Dermis microvascular lymphatic vessel endothelial cell (primary cell): ENCODE data around the gene BMPR1B. TPM values are rescaled to one million over a fixed set of nuclear protein-coding genes. Genes with fewer than 3 reads are reported as not detected.

Experiments
- DNase-seq, 2 donors: peaks; one replicate each; pipeline versions ENCODE4 v3.0.0 to v3.0.0-alpha.2; 2010; ENCODE audit warnings: low read depth in 2 of 2
- total RNA-seq: library from RNA; depleted of rRNA; stranded (reverse); fragments of >200 nt; gene quantifications from 2 replicates; pipeline ENCODE4 v1.2.1, GENCODE V29; 2014

Gene BMPR1B
- total RNA-seq, 1 donor from 2014 or later = 0.51 TPM

DNA sequence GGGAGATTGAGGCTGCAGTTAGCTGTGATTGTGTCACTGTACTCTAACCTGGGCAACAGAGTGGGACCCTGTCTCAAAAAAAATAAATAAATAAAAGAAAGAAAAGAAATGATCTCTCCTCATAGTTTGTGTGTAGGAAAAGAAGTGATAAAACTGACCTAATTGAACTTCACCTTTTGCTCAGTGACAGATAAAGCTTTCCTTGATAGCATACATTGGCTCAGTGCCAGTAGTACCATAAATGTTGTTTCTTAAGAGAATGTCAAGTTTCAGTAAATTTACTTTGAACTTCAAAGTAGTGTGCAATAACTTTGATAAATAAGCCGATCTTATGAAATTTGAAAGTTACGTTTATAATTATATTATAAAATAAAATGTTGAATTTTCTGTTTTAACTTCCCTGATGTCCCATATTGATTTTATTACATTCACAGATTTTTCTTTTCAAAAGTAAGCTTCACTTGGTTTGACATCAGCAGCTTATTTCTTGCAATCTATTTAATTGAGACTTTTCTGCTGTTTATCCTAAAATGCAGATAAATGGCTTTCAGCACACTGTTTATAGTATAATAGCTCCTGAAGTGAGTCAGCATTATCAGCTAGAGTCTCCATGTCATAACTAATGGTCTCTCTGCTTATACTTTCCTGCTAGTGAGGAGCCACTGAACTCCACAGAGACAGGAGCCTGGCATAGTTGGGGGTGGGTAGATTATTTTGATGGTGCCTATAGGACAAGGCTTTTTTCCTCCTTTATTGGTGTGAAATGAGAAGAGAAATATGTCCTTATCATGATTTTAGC lies 330.1 kb downstream of the BMPR1B start:
- DNase-seq = no peak

DNA sequence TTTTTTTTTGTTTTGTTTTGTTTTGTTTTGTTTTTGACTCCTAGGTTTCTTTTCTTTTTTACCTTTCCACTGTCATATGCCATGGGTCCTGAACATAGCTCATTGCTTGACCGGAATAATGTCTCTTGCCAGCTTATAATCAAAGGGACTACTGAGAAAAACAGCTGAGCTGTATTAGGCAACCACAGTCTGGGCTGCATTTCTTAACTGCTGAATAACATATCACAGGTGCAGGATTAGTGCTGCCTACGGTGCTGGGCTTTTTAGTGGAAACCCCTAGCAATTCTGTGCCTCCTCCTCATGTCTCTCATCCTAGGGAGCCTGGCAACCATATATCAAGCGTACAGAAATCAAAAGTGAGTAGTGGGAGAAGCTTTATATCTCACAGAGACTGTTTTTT lies 333.5 kb downstream of the BMPR1B start:
- DNase-seq = no peak

DNA sequence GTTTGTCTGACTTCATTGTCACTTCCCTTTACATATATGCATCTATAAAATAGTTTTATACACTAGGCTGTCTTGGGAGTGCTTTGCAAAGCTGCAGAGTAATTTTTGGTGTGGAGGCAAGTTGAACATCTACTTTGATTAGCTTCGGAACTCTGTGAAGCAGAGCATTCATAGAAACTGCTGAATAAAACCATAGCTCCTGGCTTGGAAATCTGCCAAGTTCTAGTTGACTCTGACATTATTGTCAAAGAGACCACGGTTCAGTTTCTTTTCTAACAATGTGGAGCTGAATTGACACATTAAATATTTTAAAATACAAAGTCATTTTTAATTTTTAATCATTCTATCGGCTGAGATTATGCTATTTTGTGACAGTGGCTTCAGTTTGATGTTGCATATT lies 335.0 kb downstream of the BMPR1B start:
- DNase-seq = peak; percentile 16 to 24

DNA sequence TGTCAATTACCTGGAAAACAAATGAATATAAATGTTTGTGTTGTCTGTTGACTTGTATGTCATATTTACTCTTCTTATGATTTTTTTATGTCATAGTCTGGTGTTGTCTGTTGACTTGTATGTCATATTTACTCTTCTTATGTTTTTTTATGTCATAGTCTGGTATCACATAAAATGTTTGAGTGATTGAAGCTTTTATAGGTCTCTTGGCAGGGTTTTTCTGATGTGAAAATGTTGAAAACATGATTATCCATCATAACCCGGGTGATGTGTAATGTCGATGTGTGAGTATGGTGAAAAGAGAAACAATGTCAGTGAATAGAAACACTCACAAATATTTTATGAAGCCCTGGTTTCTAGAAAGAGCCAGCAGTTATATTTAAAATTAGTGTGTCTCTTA lies 335.7 kb downstream of the BMPR1B start:
- DNase-seq = no peak

DNA sequence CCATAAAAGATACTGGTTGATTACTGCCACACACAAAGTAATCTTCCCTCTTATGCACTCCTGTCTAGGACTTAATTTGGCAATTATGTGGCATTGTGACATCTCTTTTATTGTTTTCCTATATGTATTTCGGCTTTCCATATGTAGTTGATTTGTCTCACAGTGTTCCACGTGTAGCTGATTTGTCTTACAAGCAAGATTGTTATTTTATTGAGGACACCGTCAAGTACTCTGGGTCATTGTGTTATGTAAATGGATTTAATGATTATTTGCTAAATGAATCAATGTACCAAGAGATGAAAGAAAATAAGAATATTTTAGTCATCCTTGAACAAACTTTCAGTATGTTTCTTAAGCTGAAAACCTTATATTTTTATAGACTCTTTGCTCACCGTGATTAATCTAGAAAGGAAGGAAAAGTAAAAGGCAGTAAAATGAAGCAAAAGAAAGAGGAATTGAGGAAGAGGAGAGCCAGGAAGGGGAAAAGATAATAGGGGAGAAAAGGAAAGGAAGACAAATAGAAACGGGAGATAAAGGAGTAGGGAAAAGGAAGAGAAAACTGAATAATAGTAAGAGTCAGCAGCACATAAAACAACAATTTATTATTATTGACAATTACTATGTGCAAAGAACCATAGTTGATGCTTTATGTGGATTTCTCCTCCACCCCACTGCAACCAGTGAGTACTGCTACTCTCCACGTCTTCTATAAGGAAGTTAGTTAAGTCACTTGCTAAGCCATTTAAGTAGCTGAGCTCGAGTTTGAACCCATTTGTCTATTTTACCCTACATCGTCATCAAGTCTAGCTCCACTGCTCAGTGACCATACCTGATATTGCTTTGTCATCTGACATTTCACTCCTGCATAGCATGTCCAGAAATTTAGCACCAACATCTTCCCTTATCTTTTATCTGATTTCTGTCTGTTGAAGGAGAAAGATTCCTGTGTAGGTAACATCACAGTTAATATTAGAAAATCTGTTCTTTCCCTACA lies 336.5 kb downstream of the BMPR1B start:
- DNase-seq = no peak

DNA sequence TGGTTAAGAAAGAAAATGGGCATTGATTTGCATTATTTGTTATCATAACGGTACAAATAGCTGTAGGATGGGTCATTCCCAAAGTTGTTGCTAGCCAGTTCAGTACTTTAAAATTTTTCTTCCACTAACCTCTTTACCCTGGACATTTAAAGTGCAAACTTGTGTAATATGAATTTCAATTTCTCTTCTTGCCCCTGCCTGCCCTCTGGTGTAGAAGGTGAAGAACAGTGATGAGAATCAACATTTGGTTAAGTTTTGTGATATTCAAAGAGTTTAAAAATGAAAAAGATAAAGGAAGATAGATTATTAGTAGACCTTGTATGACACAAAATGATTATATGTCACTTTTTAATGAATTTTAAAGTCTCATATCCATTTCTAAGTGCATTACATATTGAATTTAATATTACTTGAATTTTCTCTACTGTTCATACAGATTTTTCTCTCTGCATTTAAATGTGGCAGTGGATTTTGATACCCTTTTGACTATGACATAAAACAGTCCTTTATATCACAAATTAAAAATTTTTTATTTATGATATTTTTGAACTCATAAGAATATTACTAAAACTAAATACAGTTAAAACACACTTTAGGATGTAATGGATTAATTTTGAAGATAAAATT lies 337.7 kb downstream of the BMPR1B start:
- DNase-seq = peak in 1 of 2 donors; percentile 13

DNA sequence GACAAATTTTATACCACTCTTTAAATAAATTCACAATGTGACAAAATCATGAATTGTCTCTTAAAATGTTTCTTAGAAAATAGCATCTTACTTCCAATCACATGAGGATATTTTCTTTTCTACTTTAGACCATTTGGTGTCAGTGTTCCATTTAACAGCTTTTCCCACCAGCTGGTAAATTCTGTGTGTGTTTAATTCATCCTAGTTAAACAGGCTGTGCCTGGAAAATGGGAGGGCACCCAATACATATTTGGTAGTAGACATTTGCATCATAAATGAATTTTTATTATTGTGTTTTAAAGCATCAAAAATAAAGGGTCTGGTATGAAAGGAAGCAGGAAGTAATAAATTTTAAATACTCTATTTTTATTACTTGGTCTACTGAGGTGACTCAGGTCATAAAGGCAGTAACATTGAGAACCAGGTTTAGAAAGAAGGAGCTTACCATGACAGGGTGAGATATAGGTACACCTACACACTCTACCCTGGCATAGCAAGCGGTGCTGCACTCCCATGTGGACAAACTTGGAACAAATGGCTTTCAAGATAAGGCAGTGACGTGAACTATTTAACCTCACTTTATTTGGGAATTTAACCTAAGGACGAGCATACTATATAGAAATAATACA lies 344.5 kb downstream of the BMPR1B start:
- DNase-seq = no peak

DNA sequence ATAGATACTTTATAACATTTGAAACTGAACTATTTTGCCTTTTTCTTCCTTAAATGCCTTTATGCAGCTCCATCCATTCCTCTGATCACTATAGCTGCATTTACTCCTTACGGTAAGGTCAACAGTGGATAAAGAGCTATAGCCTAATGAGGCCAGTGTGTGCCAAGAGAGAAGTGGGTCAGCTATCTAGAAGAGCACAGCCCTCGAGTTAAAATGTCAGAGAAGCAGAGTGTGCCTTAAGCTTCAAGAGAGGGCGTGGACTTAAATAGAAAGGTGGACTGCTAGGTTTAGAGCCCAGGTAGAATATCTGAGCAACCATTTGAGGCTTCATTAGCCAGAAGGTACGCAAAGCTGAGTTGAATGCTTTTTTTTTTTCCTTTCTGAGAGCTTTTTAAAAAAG lies 347.4 kb downstream of the BMPR1B start:
- DNase-seq = no peak

DNA sequence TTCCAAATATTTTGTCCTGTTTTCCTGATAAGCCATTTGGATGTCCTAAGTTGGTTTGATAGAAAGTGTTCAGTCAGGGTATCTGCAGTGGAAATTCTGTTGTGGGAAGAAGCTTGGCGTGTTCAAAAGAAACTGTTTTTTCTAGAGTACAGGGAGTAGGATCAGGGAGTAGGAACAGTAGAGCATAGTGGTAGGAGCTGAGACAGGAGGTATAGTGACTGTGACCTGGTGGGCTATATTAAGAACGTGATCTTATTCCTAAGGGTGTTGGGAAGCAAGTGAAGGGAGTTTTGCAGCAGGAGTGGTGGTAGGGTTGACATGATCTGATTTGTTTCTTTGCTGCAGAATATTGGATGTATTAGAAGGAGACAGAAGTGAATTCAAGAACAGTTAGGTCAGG lies 348.2 kb downstream of the BMPR1B start:
- DNase-seq = no peak

DNA sequence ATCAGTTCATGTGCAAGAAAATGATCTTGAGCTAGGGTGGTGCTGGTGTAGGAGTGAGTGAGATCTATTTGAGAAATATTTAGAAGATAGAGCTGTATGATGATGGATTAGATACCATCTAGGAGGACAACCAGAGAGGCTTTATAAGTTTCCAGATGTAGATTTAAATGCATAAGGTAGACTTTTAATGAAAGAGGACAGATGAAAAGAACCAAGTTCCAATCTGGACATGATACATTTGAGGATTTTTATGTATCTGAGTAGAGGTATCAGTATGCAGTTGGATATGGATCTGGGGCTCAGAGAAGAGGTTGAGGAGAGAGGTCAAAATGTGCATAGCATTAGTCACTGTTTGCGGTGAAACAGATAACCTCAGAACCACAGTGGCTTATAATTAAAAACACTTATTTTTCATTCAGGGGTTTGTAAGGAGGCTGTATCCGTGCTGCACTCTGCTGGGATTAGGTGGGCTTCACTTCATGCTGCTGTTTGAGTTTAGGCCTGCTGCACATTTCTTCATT lies 348.7 kb downstream of the BMPR1B start:
- DNase-seq = no peak

DNA sequence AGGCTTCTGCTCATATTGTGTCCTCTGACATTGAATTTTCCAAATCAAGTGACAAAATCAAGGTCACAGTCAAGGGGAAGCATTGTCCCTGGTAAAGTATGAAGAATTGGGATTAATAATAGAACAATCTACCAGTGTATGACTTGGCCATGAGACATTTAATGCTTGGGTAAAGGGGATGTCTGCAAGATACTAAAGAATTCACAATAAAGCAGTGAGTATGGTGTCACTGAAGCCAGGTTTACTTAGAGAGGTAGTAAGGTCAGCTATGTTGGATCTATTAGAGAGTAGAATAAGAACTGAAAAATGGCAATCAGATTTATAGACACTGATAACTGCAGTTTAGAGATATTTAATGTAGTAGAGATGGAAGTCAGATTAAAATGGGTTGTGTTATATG lies 349.2 kb downstream of the BMPR1B start:
- DNase-seq = no peak

DNA sequence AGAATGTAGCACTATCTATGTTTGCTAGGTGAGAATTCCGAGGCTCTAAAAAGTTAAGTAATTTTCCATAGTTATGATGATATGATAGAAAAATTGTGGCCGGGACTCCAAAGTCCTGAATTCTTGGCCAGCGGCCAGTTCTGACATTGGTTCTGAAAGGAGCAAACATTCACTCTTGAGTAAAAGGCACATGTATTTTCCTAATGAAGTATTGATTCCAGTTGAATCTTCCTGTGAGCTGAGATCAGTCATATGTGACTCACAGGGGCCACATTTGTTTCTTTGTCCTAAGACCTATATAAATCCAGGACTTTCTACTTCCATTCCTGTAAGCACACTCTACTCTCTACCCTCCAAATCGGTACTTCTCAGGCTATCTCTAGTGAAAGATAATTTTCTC lies 349.9 kb downstream of the BMPR1B start:
- DNase-seq = peak in 1 of 2 donors; percentile 7

DNA sequence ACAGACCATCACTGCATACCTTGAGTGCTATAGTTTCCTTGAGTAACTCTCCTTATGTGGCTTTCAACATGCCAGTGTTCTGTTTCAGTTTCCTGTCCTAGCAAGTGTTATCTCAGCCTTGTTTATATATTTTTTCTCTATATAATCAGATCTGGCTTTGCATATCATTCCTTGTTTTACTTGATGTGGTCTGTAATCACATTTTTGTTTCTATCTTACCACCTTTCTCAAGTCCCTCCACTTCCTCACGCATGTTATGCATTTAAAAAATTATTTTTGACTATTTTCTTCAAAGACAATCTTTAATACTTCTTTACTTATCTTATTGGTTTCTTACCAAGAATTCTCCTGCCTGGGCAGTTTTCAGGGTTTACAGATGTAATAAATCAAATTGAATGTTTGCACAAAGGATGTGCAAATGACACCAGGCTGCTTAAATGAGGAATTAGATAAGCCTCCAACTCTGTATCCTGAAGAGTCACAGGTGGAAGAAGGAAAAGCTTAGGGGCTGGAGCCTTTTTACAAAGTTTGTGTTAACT lies 351.2 kb downstream of the BMPR1B start:
- DNase-seq = no peak

DNA sequence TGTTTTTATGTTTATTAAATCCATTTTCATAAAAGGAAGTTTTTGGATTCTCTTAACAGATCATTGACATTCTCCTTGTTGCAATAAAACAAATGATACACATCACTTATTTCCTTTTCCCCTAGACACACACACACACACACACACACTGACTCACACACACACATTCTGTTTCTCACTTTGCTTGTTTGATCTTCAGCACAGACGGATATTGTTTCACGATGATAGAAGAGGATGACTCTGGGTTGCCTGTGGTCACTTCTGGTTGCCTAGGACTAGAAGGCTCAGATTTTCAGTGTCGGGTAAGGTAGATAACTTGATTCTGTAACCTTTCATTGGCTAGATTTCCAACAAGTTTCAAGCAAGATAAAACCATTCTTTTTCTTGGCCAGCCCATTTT lies 356.8 kb downstream of the BMPR1B start:
- DNase-seq = no peak

DNA sequence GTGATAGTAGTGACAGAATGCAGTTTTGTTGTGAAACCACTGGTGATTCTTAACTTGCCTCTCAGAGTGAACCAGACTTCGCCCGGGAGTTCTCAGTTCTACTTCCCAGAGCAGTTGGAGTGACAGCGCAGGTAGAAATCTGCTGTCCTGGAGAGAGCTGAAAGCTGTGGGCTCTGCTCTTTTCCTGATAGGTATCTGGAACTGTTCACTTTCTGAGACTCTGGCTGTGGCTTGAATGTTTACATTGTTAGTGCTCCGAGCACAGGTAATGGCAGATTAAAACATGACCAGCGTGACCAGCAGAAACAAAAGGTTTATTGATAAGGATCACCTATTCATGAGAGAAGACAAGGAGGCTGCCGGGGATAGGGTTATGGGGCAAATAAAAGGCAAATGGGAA lies 360.7 kb downstream of the BMPR1B start:
- DNase-seq = no peak

DNA sequence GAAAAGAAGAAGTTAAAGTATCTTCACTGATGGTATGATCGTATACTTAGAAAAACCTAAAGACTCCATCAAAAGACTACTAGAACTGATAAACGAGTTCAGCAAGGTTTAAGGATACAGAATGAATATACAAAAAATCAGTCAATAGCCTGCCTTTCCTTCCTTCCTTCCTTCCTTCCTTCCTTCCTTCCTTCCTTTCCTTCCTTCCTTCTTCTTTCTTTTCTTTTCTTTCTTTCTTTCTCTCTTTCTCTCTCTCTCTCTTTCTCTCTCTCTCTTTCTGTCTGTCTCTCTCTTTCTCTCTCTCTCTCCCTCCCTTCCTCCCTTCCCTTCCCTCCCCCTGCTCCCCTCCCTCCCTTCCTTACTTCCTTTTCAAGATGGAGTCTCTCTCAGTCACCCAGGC lies 362.7 kb downstream of the BMPR1B start:
- no peak for DNase-seq

DNA sequence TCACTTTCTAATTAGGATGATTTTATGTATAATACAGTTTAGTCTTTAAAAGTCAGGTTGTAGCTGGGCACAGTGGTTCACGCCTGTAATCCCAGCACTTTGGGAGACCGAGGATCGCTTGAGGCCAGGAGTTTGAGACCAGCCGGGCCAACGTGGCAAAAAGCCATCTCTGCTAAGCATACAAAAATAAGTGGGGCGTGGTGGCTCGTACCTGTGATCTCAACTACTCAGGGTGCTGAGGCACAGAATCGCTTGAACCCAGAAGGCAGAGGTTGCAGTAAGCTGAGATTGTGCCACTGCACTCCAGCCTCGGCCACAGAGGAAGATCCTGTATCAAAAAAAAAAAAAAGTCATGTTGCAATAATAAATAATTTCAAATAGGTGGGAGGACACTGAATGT lies 364.2 kb downstream of the BMPR1B start:
- DNase-seq = no peak

DNA sequence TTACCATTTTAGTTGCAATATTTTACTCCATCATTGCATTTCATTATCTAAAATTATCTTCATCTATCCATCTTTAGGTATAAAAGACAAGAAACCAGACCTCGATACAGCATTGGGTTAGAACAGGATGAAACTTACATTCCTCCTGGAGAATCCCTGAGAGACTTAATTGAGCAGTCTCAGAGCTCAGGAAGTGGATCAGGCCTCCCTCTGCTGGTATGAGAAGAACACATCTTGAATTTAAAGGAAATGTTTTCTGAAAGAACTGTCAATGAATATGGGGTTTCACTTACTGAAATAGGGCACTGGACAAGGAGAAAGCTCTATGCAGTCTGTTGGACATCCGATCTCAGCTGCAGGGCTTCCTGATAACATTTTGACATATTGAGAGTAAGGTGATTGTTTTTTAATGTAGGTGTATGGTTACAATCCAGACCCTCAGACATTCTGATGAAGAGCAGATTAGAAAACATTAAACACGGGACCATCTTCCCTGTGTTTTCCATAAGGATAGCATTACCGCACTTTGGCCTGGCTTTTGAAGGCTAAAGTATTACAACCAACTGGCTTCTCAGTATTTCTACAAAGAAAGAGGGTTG lies 367.2 kb downstream of the BMPR1B start:
- DNase-seq = peak in 1 of 2 donors; percentile 60

DNA sequence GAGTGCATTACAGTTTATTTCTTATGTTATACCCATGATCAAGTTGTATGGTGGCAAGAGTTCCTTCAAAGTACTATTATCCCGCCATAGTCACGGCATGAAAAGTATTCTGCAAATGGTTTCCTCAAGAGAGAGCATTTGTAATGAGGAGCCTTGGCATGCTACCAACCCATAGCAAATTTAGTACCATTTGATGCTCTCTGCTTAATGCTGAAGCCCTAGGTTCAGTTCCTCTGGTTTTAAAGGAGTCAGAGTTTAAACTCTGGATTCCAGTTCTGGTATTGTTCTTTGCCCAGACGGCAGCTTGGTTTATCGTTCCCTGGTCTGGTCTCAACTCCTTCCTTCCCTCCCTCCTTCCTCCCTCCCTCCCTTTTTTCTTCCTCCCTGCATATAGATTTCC lies 371.3 kb downstream of the BMPR1B start:
- DNase-seq = no peak

DNA sequence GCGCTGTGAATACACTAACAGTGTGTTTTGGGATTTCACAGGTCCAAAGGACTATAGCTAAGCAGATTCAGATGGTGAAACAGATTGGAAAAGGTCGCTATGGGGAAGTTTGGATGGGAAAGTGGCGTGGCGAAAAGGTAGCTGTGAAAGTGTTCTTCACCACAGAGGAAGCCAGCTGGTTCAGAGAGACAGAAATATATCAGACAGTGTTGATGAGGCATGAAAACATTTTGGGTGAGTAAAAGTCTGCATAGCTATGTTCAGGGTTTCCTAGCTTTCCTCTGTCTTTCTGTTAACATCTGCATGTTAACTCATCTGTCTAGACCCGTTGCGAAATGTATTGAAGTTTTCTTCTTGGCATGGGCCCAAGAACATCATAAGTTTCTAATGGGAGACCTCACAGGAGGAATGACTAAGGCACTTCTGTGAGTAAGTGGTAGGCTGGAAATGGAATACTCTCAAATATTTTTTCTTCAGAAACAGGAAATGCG lies 372.1 kb downstream of the BMPR1B start:
- DNase-seq = peak in 1 of 2 donors; percentile 89
